A549 (cell line): Measurements from ENCODE around the gene SLC26A9. TPM values are rescaled to one million over a fixed set of nuclear protein-coding genes. Genes with fewer than 3 reads are reported as not detected.
A peak's percentile ranks its signal among the peaks of the same experiment; 100 is the strongest.

ENCODE experiments used
- ATAC-seq, 2 experiments: fragments of 200-7000 bp in 1 of 2; fragments of >200 bp in 1 of 2; cut with Nextera tagmentation in 1 of 2; cut with Tn5 transposase in 1 of 2; 3 replicates each; pipeline versions ENCODE4 v1.8.0 to v1.9.1; 2018 to 2020; ENCODE audit warnings: mild to moderate bottlenecking in 1 of 2, moderate library complexity in 1 of 2
- CTCF ChIA-PET: fragments of 300-600 bp; sonication (Branson Sonifier 250); formaldehyde crosslinking; extraction: SDS; loops from one replicate; lab custom pipeline; 2021; ENCODE audit warnings: antibody characterized with exemption, inconsistent platforms; lab: Yijun Ruan, JAX
- POLR2A ChIA-PET: fragments of 350-600 bp; formaldehyde crosslinking; extraction: SDS; loops from one replicate; lab custom pipeline; 2021; ENCODE audit warnings: antibody characterized with exemption, inconsistent platforms; lab: Yijun Ruan, JAX
- DNase-seq, 2 experiments: peaks; one replicate each; pipeline versions ENCODE4 v3.0.0 to v3.0.0-alpha.2; 2011 to 2016; ENCODE audit warnings: low read depth in 1 of 2, low spot score in 1 of 2
- FAIRE-seq: peaks from 2 replicates; lab custom pipeline; 2011; peaks lifted over from hg19 to GRCh38; lab: Jason Lieb, UNC
- H3K27ac ChIP-seq, 2 experiments: fragments of >200 bp; sonication (Bioruptor Twin); formaldehyde crosslinking; 3 replicates each; pipeline ENCODE4 v1.5.1; 2016 to 2017
- H3K4me1 ChIP-seq: fragments of >200 bp; sonication (Bioruptor Twin); formaldehyde crosslinking; 3 replicates; pipeline ENCODE4 v1.6.1; 2016
- H3K4me2 ChIP-seq: fragments of >200 bp; sonication (Bioruptor Twin); formaldehyde crosslinking; 3 replicates; pipeline ENCODE4 v1.6.1; 2016
- H3K4me3 ChIP-seq: fragments of >200 bp; sonication (Bioruptor Twin); formaldehyde crosslinking; 3 replicates; pipeline ENCODE4 v1.5.1; 2016
- H3K9me3 ChIP-seq: fragments of >200 bp; sonication (Bioruptor Twin); formaldehyde crosslinking; 3 replicates; pipeline ENCODE4 v1.6.1; 2016
- EHF ChIP-seq: fragments of 250-450 bp; sonication (Bioruptor Pico); IDR thresholded peaks from 2 replicates; pipeline ENCODE4 v1.5.0; 2020; ENCODE audit warnings: mild to moderate bottlenecking
- GATA3 ChIP-seq: IDR thresholded peaks from 2 replicates; pipeline ENCODE4 v1.6.1; 2012; ENCODE audit warnings: borderline replicate concordance
- HEYL ChIP-seq: fragments of 250-450 bp; sonication (Bioruptor Pico); IDR thresholded peaks from 2 replicates; pipeline ENCODE4 v1.8.0; 2021; ENCODE audit warnings: mild to moderate bottlenecking, moderate library complexity
- KDM1A ChIP-seq: fragments of 200-600 bp; sonication (generic); IDR thresholded peaks from 2 replicates; pipeline ENCODE4 v1.6.1; 2016; ENCODE audit warnings: low read depth, mild to moderate bottlenecking
- KDM5A ChIP-seq: fragments of 200-600 bp; sonication (generic); IDR thresholded peaks from 2 replicates; pipeline ENCODE4 v1.6.1; 2016; ENCODE audit warnings: antibody characterized with exemption, mild to moderate bottlenecking
- MYC ChIP-seq: IDR thresholded peaks from 2 replicates; pipeline ENCODE4 v1.6.1; 2012; ENCODE audit warnings: mild to moderate bottlenecking, inconsistent platforms, low read length, improper control_type of control experiment, borderline replicate concordance
- NFE2L2 ChIP-seq: fragments of 150-350 bp; conservative IDR thresholded peaks from 2 replicates; pipeline ENCODE4 v1.6.1; 2014; ENCODE audit warnings: low read length
- NR3C1 ChIP-seq: fragments of >200 bp; sonication (Bioruptor Twin); formaldehyde crosslinking; IDR thresholded peaks from 3 replicates; pipeline ENCODE4 v1.6.1; 2017
- PBX3 ChIP-seq: IDR thresholded peaks from 2 replicates; pipeline ENCODE4 v1.6.1; 2012
- PHF8 ChIP-seq: fragments of 200-600 bp; sonication (generic); IDR thresholded peaks from 2 replicates; pipeline ENCODE4 v1.6.1; 2016; ENCODE audit warnings: low read depth, mild to moderate bottlenecking, antibody characterized with exemption, moderate library complexity, borderline replicate concordance
- POLR2A ChIP-seq: IDR thresholded peaks from 2 replicates; pipeline ENCODE4 v1.6.1; 2012; ENCODE audit warnings: mild to moderate bottlenecking, low read length
- POLR2AphosphoS2 ChIP-seq: conservative IDR thresholded peaks from 2 replicates; pipeline ENCODE4 v1.6.1; 2012; ENCODE audit warnings: low read length, improper control_type of control experiment, inconsistent platforms
- RARB ChIP-seq: fragments of 250-450 bp; sonication (Bioruptor Pico); IDR thresholded peaks from 2 replicates; pipeline ENCODE4 v1.8.0; 2021; ENCODE audit warnings: mild to moderate bottlenecking, moderate library complexity
- RFX5 ChIP-seq: fragments of 450-650 bp; IDR thresholded peaks from 2 replicates; pipeline ENCODE4 v1.7.1; 2014; ENCODE audit warnings: antibody characterized with exemption, mild to moderate bottlenecking, moderate library complexity
- RNF2 ChIP-seq: fragments of 200-600 bp; sonication (generic); IDR thresholded peaks from 2 replicates; pipeline ENCODE4 v1.6.1; 2016; ENCODE audit warnings: low read depth, mild to moderate bottlenecking, antibody characterized with exemption, moderate library complexity, borderline replicate concordance
- ZFP36 ChIP-seq: fragments of 450-650 bp; IDR thresholded peaks from 2 replicates; pipeline ENCODE4 v1.6.1; 2014; ENCODE audit warnings: borderline replicate concordance; ENCODE audit not compliant: partially characterized antibody
- ZSCAN20 ChIP-seq: fragments of 250-450 bp; sonication (Bioruptor Pico); IDR thresholded peaks from 2 replicates; pipeline ENCODE4 v1.8.0; 2022; ENCODE audit warnings: mild to moderate bottlenecking, moderate library complexity
- WGBS: methylation state at CpG from one replicate; pipeline ENCODE4 v1.1.6; 2017; ENCODE audit errors: missing lambda C conversion rate; 5-methylcytosine and 5-hydroxymethylcytosine counted together
- polyA plus RNA-seq, 4 experiments: library from polyadenylated mRNA; depleted of rRNA in 3 of 4; stranded (reverse); fragments of >200 nt; fragmentation: RNase III in 1 of 4; extraction: RNeasy Plus Mini Kit Qiagen cat#74134 plus additional on column Dnase treatment in 1 of 4; gene quantifications; 2 replicates in 3 of 4; 3 replicates in 1 of 4; pipeline ENCODE4 v1.2.3, GENCODE V29; 2011 to 2017
- TF ChIP-seq, protein P1 (sequence below): IDR thresholded peaks from 2 replicates; pipeline ENCODE4 v1.6.1; 2012; ENCODE audit warnings: low read depth, borderline replicate concordance
- TF ChIP-seq, protein P2 (sequence below): fragments of 450-650 bp; IDR thresholded peaks from 2 replicates; pipeline ENCODE4 v1.6.1; 2014; ENCODE audit warnings: antibody characterized with exemption
- TF ChIP-seq, protein P3 (sequence below): fragments of 250-450 bp; sonication (Bioruptor Pico); IDR thresholded peaks from 2 replicates; pipeline ENCODE4 v1.5.0; 2021; ENCODE audit warnings: mild to moderate bottlenecking, moderate library complexity, borderline replicate concordance
- TF ChIP-seq, protein P4 (sequence below): fragments of >200 bp; sonication (Bioruptor Twin); formaldehyde crosslinking; IDR thresholded peaks from 3 replicates; pipeline ENCODE4 v1.5.1; 2016

The SLC26A9 gene
- polyA plus RNA-seq, 2 of the 4 experiments (the other 2 are of a cell fraction): 0.18 to 0.98 TPM

DNA sequence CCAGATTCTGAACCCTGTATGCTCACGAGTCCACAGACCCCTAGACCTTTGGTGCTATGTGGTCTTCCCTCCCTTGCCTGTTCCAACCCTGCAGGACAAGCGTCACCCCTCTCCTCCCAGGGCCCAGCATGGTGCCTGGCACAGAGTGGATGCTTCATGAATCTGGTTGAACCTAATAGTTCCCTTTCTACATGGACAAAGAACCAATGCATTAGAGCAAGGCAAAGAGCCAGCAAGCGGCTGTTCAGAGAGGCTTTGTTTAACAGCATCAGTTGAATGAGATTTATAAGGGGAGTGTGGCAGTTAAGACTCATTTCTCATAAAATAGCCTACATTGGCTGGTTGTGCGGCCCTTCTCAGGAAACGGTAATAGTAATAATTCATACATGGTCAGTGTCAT, 14.9 kb downstream of the SLC26A9 start:
- H3K9me3 ChIP-seq: no peaks in the 10 kb centered on the region
- no peak for FAIRE-seq
- CTCF ChIA-PET: interaction anchor here (0.8 to 23.3 kb wide), 4 partner anchors 9 to 137 kb away, joined by 4 to 822 read pairs (median 28); no protein-coding TSS in a partner anchor
- H3K4me3 ChIP-seq: no peak overlapping the region
- peaks cover 31% of the 10 kb centered on the region for H3K4me1 ChIP-seq
- TF ChIP-seq MYC (no peak), PBX3 (no peak), ZSCAN20 (CRISPR knock-in tag) (no peak), ZFP36 (no peak), POLR2A (no peak), EHF (no peak)
- TF ChIP-seq, protein P1, sequence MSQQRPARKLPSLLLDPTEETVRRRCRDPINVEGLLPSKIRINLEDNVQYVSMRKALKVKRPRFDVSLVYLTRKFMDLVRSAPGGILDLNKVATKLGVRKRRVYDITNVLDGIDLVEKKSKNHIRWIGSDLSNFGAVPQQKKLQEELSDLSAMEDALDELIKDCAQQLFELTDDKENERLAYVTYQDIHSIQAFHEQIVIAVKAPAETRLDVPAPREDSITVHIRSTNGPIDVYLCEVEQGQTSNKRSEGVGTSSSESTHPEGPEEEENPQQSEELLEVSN: no peak
- TF ChIP-seq, protein P2, sequence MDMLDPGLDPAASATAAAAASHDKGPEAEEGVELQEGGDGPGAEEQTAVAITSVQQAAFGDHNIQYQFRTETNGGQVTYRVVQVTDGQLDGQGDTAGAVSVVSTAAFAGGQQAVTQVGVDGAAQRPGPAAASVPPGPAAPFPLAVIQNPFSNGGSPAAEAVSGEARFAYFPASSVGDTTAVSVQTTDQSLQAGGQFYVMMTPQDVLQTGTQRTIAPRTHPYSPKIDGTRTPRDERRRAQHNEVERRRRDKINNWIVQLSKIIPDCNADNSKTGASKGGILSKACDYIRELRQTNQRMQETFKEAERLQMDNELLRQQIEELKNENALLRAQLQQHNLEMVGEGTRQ: no peak
- TF ChIP-seq, all 56 proteins: peak for 0
- ATAC-seq (no peak), DNase-seq (no peak)
- POLR2A ChIA-PET: no interaction called here
- no peak overlapping the region for H3K4me2 ChIP-seq
- 90% methylated on average over 5 of the region's 5 CpGs for WGBS
- H3K27ac ChIP-seq: peak overlapping the region in 1 of 2 experiments; percentile 73; a peak in 1 of 6 replicates

DNA sequence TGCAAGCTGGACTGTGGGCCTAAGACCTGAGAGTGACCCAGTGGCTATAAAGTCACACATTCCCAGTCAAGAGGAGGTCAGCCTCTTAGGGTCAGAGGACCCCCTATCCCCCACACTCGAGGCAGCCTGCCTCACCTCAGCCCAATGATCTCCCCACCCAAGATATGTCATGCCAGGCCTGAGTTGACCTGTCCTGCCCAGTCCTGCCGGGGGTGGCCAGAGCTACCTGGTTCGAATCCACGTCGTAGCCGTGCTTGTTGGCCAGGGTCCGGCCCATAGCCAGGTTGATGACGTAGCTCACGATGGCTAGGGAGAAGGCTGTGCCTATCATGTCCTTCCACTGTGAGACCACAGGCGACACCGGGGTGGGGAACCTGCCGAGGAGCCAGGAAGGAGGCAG, 15.6 kb downstream of the SLC26A9 start:
- Histone ChIP-seq H3K9me3 (no peaks in the 10 kb centered on the region), H3K27ac (peak overlapping the region in 1 of 2 experiments; percentile 73; a peak in 3 of 6 replicates), H3K4me3 (no peak overlapping the region), H3K4me2 (no peak overlapping the region), H3K4me1 (peaks cover 25% of the 10 kb centered on the region)
- ATAC-seq: no peak
- POLR2A ChIA-PET: no interaction called here
- CTCF ChIA-PET: interaction anchor here (1.1 to 23.3 kb wide), 4 partner anchors 9 to 61 kb away, joined by 3 to 822 read pairs (median 6); no protein-coding TSS in a partner anchor
- no peak for FAIRE-seq
- no peak for DNase-seq
- WGBS: 87% methylated on average over 9 of the region's 12 CpGs
- no peak for TF ChIP-seq PHF8
- TF ChIP-seq NFE2L2: no peak
- no peak for TF ChIP-seq GATA3
- no peak for TF ChIP-seq RNF2
- TF ChIP-seq, protein P3, sequence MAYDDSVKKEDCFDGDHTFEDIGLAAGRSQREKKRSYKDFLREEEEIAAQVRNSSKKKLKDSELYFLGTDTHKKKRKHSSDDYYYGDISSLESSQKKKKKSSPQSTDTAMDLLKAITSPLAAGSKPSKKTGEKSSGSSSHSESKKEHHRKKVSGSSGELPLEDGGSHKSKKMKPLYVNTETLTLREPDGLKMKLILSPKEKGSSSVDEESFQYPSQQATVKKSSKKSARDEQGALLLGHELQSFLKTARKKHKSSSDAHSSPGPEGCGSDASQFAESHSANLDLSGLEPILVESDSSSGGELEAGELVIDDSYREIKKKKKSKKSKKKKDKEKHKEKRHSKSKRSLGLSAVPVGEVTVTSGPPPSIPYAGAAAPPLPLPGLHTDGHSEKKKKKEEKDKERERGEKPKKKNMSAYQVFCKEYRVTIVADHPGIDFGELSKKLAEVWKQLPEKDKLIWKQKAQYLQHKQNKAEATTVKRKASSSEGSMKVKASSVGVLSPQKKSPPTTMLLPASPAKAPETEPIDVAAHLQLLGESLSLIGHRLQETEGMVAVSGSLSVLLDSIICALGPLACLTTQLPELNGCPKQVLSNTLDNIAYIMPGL (CRISPR knock-in tag): no peak
- TF ChIP-seq KDM5A: no peak
- TF ChIP-seq POLR2AphosphoS2: no peak

DNA sequence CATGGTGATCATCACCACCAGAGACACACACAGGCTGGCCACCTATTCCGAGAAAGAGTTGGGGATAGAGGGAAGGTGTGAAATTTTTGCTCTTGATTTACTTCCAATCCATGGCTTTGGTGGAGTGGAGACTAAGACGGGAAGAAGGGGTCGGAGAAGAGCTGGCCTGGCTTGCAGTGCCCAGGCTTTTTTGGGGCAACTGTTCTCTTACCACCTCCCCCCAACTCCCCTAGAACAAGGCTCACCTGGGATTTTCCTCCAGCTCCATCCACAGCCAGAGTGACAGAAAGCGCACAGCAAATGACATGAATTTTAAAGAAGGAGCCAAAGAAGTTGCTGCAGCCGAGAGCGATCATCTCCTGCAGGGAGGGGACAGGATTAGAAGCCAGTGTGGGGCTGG, 16.0 kb downstream of the SLC26A9 start:
- FAIRE-seq (no peak), DNase-seq (no peak), ATAC-seq (no peak)
- TF ChIP-seq KDM1A (no peak), NR3C1 (no peak), HEYL (no peak), GATA3 (no peak), RFX5 (no peak), ZSCAN20 (CRISPR knock-in tag) (no peak), RARB (CRISPR knock-in tag) (no peak)
- TF ChIP-seq, protein P2: no peak
- TF ChIP-seq, protein P4, sequence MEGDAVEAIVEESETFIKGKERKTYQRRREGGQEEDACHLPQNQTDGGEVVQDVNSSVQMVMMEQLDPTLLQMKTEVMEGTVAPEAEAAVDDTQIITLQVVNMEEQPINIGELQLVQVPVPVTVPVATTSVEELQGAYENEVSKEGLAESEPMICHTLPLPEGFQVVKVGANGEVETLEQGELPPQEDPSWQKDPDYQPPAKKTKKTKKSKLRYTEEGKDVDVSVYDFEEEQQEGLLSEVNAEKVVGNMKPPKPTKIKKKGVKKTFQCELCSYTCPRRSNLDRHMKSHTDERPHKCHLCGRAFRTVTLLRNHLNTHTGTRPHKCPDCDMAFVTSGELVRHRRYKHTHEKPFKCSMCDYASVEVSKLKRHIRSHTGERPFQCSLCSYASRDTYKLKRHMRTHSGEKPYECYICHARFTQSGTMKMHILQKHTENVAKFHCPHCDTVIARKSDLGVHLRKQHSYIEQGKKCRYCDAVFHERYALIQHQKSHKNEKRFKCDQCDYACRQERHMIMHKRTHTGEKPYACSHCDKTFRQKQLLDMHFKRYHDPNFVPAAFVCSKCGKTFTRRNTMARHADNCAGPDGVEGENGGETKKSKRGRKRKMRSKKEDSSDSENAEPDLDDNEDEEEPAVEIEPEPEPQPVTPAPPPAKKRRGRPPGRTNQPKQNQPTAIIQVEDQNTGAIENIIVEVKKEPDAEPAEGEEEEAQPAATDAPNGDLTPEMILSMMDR: no peak
- Histone ChIP-seq H3K9me3 (no peaks in the 10 kb centered on the region), H3K4me3 (no peak overlapping the region), H3K4me1 (peaks cover 21% of the 10 kb centered on the region), H3K4me2 (no peak overlapping the region), H3K27ac (peak overlapping the region; percentile 19 to 73; a peak in 3 of 6 replicates)
- CTCF ChIA-PET: interaction anchor here (0.7 to 23.3 kb wide), 5 partner anchors 8 to 135 kb away, joined by 3 to 822 read pairs (median 5); no protein-coding TSS in a partner anchor
- POLR2A ChIA-PET: no interaction called here
- WGBS: 98% methylated on average over 6 of the region's 6 CpGs
